Keratinocyte (primary cell): ENCODE data around the gene MINPP1. TPM values are rescaled to one million over a fixed set of nuclear protein-coding genes. Genes with fewer than 3 reads are reported as not detected.

ENCODE experiments used
- DNase-seq: peaks from one replicate; pipeline ENCODE4 v3.0.0-alpha.2; 2011; ENCODE audit warnings: low read depth, missing footprints, low spot score
- FAIRE-seq: peaks from 2 replicates; lab custom pipeline; 2011; peaks lifted over from hg19 to GRCh38; lab: Jason Lieb, UNC
- H2AFZ ChIP-seq: 2 replicates; pipeline ENCODE4 v1.6.0; 2012; ENCODE audit warnings: low read length, control low read depth, inconsistent platforms; ENCODE audit not compliant: control insufficient read depth
- H3K27ac ChIP-seq: 2 replicates; pipeline ENCODE4 v1.5.1; 2011; ENCODE audit warnings: low read length; ENCODE audit not compliant: control insufficient read depth, insufficient read depth
- H3K27me3 ChIP-seq: 3 replicates; pipeline ENCODE4 v1.6.0; 2011; ENCODE audit warnings: low read length; ENCODE audit not compliant: control insufficient read depth, insufficient read depth; ENCODE audit errors: extremely low read depth
- H3K36me3 ChIP-seq, 2 experiments: 2 replicates in 1 of 2; 3 replicates in 1 of 2; pipeline ENCODE4 v1.5.1; 2011; ENCODE audit warnings: low read length in 2 of 2, mild to moderate bottlenecking in 1 of 2; ENCODE audit not compliant: control insufficient read depth in 2 of 2, insufficient read depth in 2 of 2; ENCODE audit errors: extremely low read depth in 1 of 2
- H3K4me1 ChIP-seq: 3 replicates; pipeline ENCODE4 v1.5.1; 2011; ENCODE audit warnings: low read length; ENCODE audit not compliant: control insufficient read depth, insufficient read depth; ENCODE audit errors: extremely low read depth
- H3K4me2 ChIP-seq: 3 replicates; pipeline ENCODE4 v1.6.0; 2011; ENCODE audit warnings: low read depth, low read length; ENCODE audit not compliant: control insufficient read depth, insufficient read depth; ENCODE audit errors: extremely low read depth
- H3K4me3 ChIP-seq, 3 experiments: fragments of 200-600 bp in 1 of 3; sonication (generic) in 1 of 3; 2 replicates in 2 of 3; 3 replicates in 1 of 3; pipeline ENCODE4 v1.5.1; 2011 to 2016; ENCODE audit warnings: low read length in 3 of 3, mild to moderate bottlenecking in 3 of 3, control low read depth in 2 of 3, inconsistent platforms in 1 of 3, low read depth in 1 of 3, mixed read lengths in 1 of 3, mixed run types in 1 of 3, moderate library complexity in 1 of 3; ENCODE audit not compliant: control insufficient read depth in 2 of 3, insufficient read depth in 2 of 3; ENCODE audit errors: extremely low read depth in 1 of 3
- H3K79me2 ChIP-seq: 2 replicates; pipeline ENCODE4 v1.6.0; 2012; ENCODE audit warnings: low read length; ENCODE audit not compliant: control insufficient read depth, insufficient read depth
- H3K9ac ChIP-seq: 3 replicates; pipeline ENCODE4 v1.6.0; 2011; ENCODE audit warnings: low read length; ENCODE audit not compliant: control insufficient read depth, insufficient read depth; ENCODE audit errors: extremely low read depth
- H3K9me1 ChIP-seq: 3 replicates; pipeline ENCODE4 v1.6.0; 2011; ENCODE audit warnings: low read length; ENCODE audit not compliant: control insufficient read depth, insufficient read depth; ENCODE audit errors: extremely low read depth
- H3K9me3 ChIP-seq: 2 replicates; pipeline ENCODE4 v1.5.1; 2012; ENCODE audit warnings: low read depth, low read length; ENCODE audit not compliant: control insufficient read depth
- H4K20me1 ChIP-seq: 3 replicates; pipeline ENCODE4 v1.6.0; 2011; ENCODE audit warnings: low read length; ENCODE audit not compliant: control insufficient read depth, insufficient read depth; ENCODE audit errors: extremely low read depth
- EZH2 ChIP-seq: IDR thresholded peaks from one replicate; pipeline ENCODE4 v1.6.1; 2012; ENCODE audit warnings: inconsistent platforms, mild to moderate bottlenecking, low read length, moderate library complexity
- dilution Hi-C: fragments of 300-500 bp; cut with MboI; formaldehyde crosslinking; loops from one replicate; pipeline ENCODE4 v1.7.0; 2020; ENCODE audit warnings: low sequenced_read_pairs; ENCODE audit not compliant: extremely low pct_ligation_motif_present
- polyA plus RNA-seq, 5 experiments: library from polyadenylated mRNA; depleted of rRNA in 3 of 5; stranded (reverse) in 3 of 5; stranded (forward) in 1 of 5; unstranded in 1 of 5; fragments of >200 nt; gene quantifications; 1 replicate in 1 of 5; 2 replicates in 3 of 5; 3 replicates in 1 of 5; pipeline versions ENCODE4 v1.2.1 to v1.2.3, GENCODE V29; 2011 to 2012; ENCODE audit warnings: missing spikeins in 2 of 5, low read depth in 1 of 5, low replicate concordance in 1 of 5
- TF ChIP-seq, protein P1 (sequence below), 3 experiments: IDR thresholded peaks in 1 of 3; conservative IDR thresholded peaks in 1 of 3; optimal IDR thresholded peaks in 1 of 3; 2 replicates in 2 of 3; 3 replicates in 1 of 3; pipeline versions ENCODE3 to v1.5.1; 2011; ENCODE audit warnings: low read length in 3 of 3, mild to moderate bottlenecking in 3 of 3, moderate library complexity in 2 of 3, control low read depth in 1 of 3, inconsistent platforms in 1 of 3; ENCODE audit not compliant: insufficient read depth in 2 of 3; ENCODE audit errors: extremely low read depth in 1 of 3

The MINPP1 gene
- polyA plus RNA-seq, 1 donor (not counting 4 experiments of a cell fraction or from before 2014, with no cell fraction given) = 17.7 TPM

- no peak overlapping the region for H3K4me2 ChIP-seq
- dilution Hi-C loops = no loop called here
- H3K4me1 ChIP-seq = no peaks in the 10 kb centered on the region
- no peaks in the 10 kb centered on the region for H3K9me3 ChIP-seq
- DNase-seq (no peak), FAIRE-seq (no peak)
- H2AFZ ChIP-seq = no peak overlapping the region
- no peaks in the 10 kb centered on the region for H4K20me1 ChIP-seq
- H3K27me3 ChIP-seq = no peaks in the 10 kb centered on the region
- no peak overlapping the region for H3K27ac ChIP-seq
- H3K4me3 ChIP-seq = no peak overlapping the region
- no peaks in the 10 kb centered on the region for H3K79me2 ChIP-seq
- TF ChIP-seq EZH2 = no peak
- TF ChIP-seq, protein P1, sequence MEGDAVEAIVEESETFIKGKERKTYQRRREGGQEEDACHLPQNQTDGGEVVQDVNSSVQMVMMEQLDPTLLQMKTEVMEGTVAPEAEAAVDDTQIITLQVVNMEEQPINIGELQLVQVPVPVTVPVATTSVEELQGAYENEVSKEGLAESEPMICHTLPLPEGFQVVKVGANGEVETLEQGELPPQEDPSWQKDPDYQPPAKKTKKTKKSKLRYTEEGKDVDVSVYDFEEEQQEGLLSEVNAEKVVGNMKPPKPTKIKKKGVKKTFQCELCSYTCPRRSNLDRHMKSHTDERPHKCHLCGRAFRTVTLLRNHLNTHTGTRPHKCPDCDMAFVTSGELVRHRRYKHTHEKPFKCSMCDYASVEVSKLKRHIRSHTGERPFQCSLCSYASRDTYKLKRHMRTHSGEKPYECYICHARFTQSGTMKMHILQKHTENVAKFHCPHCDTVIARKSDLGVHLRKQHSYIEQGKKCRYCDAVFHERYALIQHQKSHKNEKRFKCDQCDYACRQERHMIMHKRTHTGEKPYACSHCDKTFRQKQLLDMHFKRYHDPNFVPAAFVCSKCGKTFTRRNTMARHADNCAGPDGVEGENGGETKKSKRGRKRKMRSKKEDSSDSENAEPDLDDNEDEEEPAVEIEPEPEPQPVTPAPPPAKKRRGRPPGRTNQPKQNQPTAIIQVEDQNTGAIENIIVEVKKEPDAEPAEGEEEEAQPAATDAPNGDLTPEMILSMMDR (optimal IDR thresholded peaks at IDR 0.05 in 1 of 3, IDR thresholded peaks at IDR 0.05 in 1 of 3, conservative IDR thresholded peaks at IDR 0.05 in 1 of 3; ENCODE audit: extremely low read depth in 1 of 3, insufficient read depth in 2 of 3, low read length in 3 of 3) = no peak
- no peaks in the 10 kb centered on the region for H3K36me3 ChIP-seq
- H3K9ac ChIP-seq = no peak overlapping the region
- no peaks in the 10 kb centered on the region for H3K9me1 ChIP-seq
Observed at GRCh38 chr10:87600581-87600980, 95.9 kb downstream of the MINPP1 start.

Other genes with a start within 250 kb of the MINPP1 start
- gene NUTM2D, start 147.1 kb upstream of the MINPP1 start, polyA plus RNA-seq = 2.5 to 4.8 TPM (median 3.9 TPM) in 3 replicates
- gene PAPSS2, start 155.0 kb downstream of the MINPP1 start, polyA plus RNA-seq = 1.1 to 1.7 TPM (median 1.1 TPM) in 3 replicates